HG02610 (cell line): ENCODE results near the gene THTPA.
"Not testable (repeated sequence)": the region's sequence is repeated elsewhere in the genome, so short reads cannot be mapped to it uniquely, and the experiment has no call there.

Source experiments
- ATAC-seq: cut with Tn5 transposase; IDR thresholded peaks from one replicate; pipeline ENCODE4 v1.9.1; 2021; ENCODE audit warnings: mild to moderate bottlenecking, moderate library complexity; ENCODE audit not compliant: unreplicated experiment

The THTPA gene

GRCh38 chr14:23582906-23583760 lies 27.1 kb downstream of the THTPA start:
- no peak for ATAC-seq

GRCh38 chr14:23583761-23584526 lies 27.9 kb downstream of the THTPA start:
- not testable (repeated sequence) for ATAC-seq

GRCh38 chr14:23584527-23585203 lies 28.6 kb downstream of the THTPA start:
- not testable (repeated sequence) for ATAC-seq

- peak; percentile 89 for ATAC-seq
These were observed 33.0 kb downstream of the THTPA start for GRCh38 chr14:23588884-23589598.

- no peak for ATAC-seq
These were observed 33.5 kb downstream of the THTPA start for GRCh38 chr14:23589606-23590005.

DNA sequence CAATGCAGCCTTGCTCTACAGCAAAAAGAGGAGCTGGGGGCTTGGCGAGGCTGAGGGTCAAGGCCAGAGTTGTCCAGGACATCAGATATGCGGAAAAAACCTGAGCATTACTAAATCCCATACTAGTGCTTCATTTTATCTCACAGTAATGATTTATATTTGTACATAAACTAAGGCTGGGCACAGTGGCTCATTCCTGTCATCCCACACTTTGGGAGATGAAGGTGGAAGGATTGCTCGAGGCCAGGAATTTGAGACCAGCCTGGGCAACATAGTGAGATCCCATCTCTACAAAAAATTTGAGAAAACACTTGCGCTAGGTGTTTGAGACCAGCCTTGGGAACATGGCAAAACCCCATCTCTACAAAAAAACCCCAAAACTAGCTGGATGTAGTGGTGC lies 34.1 kb downstream of the THTPA start:
- no peak for ATAC-seq

DNA sequence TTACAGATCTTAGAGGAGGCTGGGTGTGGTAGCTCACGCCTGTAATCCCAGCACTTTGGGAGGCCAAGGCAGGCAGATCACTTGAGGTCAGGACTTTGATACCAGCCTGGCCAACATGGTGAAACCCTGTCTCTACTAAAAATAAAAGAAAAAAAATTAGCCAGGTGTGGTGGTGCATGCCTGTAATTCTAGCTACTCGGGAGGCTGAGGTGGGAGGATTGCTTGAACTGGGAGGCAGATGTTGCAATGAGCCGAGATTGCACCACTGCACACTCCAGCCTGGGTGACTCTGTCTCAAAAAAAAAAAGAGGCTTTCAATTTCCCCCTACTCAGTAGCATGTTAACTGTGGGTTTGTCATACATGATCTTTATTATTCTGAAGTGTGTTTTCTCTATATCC lies 38.1 kb downstream of the THTPA start:
- ATAC-seq, result not testable (repeated sequence)

DNA sequence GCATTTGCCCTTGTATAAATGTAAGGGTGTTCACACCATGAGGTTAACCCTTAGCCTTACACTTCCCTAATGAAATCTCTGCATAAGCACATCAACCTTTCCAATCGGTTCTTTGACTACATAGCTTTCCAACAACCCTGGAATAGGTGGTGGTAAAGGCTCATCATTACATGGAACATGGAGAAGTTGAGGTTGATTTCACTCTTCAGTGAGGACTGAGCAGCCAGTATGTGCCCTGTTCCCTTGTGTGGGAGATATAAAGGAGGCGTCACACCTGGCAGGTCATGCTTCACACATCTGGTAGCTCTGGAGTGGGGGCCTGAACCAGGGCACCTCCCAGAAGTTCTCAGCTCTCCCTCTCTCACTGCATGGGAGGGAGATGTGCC lies 44.2 kb downstream of the THTPA start:
- no peak for ATAC-seq

DNA sequence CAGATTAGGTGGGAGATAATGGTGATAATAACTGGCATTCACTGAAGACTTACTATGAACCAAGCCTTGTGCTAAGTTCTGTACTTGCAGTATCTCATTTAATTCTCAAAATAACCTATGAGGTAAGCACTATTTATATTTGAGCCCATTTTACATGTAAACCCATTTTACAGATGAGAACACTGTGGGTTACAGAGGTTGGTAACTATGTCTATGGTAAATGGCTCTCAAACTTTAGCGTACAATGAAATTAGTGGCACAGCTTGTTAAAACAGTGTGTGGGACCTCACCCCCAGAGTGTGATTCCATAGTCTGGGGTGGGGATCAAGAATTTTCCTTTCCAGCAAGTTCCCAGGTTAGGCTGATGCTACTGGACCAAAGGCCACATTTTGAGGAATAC lies 44.7 kb downstream of the THTPA start:
- ATAC-seq, result no peak

DNA sequence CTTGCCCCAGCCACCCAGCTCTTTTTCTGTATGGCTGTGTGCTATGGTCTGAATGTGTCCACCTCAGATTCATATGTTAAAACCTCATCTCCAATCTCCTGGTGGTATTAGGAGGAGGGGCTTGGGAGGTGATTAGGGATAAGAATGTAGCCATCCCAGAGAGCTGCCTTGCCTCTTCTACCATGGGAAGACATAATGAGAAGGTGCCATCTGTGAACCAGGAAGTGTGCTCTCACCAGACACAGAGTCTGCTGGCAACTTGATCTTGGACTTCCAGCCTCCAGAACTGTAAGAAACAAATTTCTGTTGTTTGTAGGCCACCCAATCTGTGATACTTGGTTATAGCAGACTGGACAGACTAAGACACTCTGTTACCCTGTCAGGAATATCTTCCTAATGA lies 45.4 kb downstream of the THTPA start:
- no peak for ATAC-seq

DNA sequence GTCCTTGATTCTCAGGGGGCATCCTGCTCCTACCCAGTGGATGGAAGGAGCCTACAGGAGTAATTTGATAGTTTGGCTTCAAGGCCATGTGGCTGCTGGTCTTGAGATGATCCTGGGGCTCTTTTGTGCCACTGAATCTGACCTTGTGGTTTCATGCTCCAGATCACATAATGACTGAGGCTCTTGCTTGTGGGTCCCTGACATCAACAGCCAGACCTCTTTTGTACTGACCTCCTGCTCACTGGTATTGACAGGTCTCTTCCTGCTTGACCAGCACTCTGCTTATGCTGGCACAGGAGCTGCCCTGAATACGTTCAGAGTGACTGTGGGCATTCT lies 45.7 kb downstream of the THTPA start:
- no peak for ATAC-seq

DNA sequence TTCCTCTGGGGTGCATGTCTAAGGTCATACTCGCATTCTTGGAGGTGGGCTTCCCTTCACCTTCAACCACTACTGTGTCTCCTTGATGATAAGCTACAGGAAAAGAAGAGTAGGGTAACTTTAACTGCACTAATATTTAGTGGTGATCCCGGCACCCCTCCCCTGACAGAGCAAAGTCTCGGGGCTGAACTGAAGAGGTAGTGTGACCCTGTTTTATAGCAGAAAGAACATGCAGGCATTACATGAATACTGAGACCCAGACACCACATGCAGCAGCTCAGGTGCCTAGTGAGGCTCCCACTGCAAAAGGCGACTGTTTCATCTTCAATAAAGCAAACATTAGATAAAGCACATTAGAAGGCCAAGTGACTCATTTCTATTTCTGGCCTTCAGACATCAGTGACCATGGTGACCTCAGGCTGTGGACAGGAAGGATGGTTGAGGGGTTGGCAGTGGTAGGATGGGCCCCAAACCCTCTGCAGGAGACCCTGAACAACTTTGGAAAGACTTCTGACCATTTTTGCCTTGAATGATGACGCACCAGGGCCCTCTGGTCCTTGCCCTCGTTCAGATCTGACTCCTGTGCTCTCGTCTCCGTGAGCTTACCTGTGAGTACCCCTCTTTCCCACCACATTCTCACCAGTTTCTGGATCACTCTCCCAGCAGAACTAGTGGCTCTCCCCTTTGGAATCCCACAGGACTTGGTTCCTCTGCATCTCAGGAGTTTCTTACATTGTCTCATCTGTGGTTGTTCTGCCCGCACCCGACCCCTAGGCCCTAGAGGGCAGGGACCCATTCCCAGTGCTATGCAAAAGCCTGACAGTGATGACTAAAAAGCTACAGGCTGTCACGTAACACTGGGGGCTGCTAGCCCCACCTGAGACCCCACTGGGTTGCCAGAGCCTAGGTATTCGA lies 46.4 kb downstream of the THTPA start:
- no peak for ATAC-seq

DNA sequence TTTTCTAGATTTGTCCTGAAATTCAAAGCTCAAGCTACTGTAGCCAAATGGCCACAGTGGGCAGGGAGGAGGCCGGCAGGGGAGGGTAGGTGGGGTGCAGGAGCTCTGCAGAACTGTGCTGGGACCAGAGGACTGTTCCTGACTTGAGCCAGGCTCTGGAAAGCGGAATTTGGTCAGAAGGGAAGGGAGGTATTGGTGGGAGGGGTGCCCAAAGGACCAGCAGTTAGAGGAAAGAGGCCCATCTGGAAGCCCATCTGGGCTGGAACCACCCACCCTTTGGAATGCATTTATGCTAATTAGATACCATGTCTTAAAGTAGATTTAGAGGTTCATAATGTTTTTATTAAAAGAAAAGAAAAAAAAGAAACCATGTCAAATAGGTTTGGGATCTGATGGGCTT lies 47.0 kb downstream of the THTPA start:
- ATAC-seq, result no peak

- ATAC-seq, result no peak
These were observed 48.1 kb downstream of the THTPA start for GRCh38 chr14:23604148-23604547.

- ATAC-seq, result no peak
These were observed 48.7 kb downstream of the THTPA start for GRCh38 chr14:23604675-23605170.

GRCh38 chr14:23605931-23606585 lies 50.0 kb downstream of the THTPA start:
- peak; percentile 89 for ATAC-seq

GRCh38 chr14:23608454-23608853 lies 52.4 kb downstream of the THTPA start:
- ATAC-seq, result no peak

GRCh38 chr14:23609001-23609400 lies 52.9 kb downstream of the THTPA start:
- ATAC-seq, result no peak

DNA sequence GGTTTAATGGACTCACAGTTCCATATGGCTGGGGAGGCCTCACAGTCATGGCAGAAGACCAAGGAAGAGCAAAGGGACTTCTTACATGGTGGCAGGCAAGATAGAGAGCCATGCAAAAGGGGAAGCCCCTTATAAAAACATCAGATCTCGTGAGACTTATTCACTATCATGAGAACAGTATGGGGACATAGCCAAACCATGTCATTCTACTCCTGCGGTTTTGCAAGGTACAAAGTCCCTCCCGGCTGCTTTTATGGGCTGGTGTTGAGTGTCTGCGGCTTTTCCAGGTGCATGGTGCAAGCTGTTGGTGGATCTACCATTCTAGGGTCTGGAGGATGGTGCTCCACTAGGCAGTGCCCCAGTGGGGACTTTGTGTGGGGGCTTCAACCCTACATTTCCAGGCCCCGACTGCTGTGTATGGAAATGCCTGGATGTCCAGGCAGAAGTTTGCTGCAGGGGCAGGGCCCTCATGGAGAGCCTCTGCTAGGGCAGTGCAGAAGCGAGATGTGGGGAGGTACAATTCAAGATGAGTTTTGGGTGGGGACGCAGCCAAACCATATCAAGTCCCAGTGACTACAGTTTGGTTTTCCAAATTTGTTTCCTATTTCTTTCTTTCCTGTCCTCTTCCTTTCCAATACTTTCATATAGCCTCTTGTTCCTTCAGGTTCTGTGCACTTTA lies 53.5 kb downstream of the THTPA start:
- not testable (repeated sequence) for ATAC-seq
